Nephron progenitor cell (in vitro differentiated cells): ENCODE data around the gene USP49.

Experiments
- DNase-seq: peaks from one replicate; pipeline ENCODE4 v3.0.0; 2021
- H3K27ac Mint-ChIP-seq: 2 replicates; pipeline ENCODE4 v1.8.0; 2021; ENCODE audit warnings: mild to moderate bottlenecking, moderate library complexity, mixed read lengths
- H3K27me3 Mint-ChIP-seq: 2 replicates; pipeline ENCODE4 v1.8.0; 2021; ENCODE audit warnings: mild to moderate bottlenecking, low read depth, mixed read lengths; ENCODE audit not compliant: poor library complexity
- H3K36me3 Mint-ChIP-seq: 2 replicates; pipeline ENCODE4 v1.8.0; 2021; ENCODE audit warnings: low read depth, mixed read lengths
- H3K4me1 Mint-ChIP-seq: 2 replicates; pipeline ENCODE4 v1.8.0; 2021; ENCODE audit warnings: mixed read lengths
- H3K4me3 Mint-ChIP-seq: 2 replicates; pipeline ENCODE4 v1.8.0; 2021; ENCODE audit warnings: mild to moderate bottlenecking, moderate library complexity, mixed read lengths
- H3K9me3 Mint-ChIP-seq: 2 replicates; pipeline ENCODE4 v1.8.0; 2021; ENCODE audit warnings: mild to moderate bottlenecking, moderate library complexity, mixed read lengths
- TF ChIP-seq, protein P1 (sequence below): fragments of 200-600 bp; sonication (generic); IDR thresholded peaks from 2 replicates; pipeline ENCODE4 v1.5.0; 2021; ENCODE audit warnings: antibody characterized with exemption

USP49 gene

GRCh38 chr6:41832263-41832662 lies 62.9 kb downstream of the USP49 start:
- H3K4me3 Mint-ChIP-seq: no peak overlapping the region
- no peaks in the 10 kb centered on the region for H3K4me1 Mint-ChIP-seq
- TF ChIP-seq, protein P1, sequence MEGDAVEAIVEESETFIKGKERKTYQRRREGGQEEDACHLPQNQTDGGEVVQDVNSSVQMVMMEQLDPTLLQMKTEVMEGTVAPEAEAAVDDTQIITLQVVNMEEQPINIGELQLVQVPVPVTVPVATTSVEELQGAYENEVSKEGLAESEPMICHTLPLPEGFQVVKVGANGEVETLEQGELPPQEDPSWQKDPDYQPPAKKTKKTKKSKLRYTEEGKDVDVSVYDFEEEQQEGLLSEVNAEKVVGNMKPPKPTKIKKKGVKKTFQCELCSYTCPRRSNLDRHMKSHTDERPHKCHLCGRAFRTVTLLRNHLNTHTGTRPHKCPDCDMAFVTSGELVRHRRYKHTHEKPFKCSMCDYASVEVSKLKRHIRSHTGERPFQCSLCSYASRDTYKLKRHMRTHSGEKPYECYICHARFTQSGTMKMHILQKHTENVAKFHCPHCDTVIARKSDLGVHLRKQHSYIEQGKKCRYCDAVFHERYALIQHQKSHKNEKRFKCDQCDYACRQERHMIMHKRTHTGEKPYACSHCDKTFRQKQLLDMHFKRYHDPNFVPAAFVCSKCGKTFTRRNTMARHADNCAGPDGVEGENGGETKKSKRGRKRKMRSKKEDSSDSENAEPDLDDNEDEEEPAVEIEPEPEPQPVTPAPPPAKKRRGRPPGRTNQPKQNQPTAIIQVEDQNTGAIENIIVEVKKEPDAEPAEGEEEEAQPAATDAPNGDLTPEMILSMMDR: no peak
- peaks cover 39% of the 10 kb centered on the region for H3K36me3 Mint-ChIP-seq
- no peak for DNase-seq
- H3K27me3 Mint-ChIP-seq: no peaks in the 10 kb centered on the region
- H3K9me3 Mint-ChIP-seq: peaks cover 4% of the 10 kb centered on the region
- no peak overlapping the region for H3K27ac Mint-ChIP-seq

DNA sequence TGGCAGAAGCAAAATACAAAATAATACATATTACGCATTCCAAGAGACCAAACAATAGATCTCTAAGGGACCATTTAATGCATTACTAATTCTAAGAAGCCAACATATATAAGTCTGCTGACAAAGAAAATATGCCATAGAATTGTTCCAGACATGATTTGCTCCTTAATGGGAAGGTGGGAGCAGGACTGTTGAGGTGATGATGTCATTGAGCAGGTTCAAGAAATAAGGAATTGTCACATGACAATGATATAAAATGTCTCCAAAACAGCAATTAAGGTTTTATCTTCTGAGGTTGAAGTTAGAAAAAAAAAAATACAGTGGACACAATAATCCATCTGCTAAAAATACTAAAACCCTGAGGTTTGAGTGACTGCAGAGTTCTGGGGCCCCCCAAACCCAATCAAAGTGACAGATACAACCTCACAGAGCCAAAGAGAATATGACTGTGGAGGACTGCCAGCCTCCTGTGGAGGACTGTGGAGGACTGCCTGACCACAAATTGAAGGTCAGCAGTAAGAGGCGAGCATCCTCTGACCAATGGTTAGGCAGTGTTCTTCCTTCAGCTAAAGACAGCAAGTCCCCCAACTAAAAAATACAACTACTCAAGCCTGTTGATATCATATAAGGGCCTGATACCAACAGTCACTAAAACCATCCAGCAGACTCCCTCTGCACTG lies 68.7 kb downstream of the USP49 start:
- TF ChIP-seq, protein P1: no peak
- H3K27me3 Mint-ChIP-seq: no peaks in the 10 kb centered on the region
- DNase-seq: no peak
- H3K9me3 Mint-ChIP-seq: no peaks in the 10 kb centered on the region
- H3K4me1 Mint-ChIP-seq: peaks cover 15% of the 10 kb centered on the region
- H3K36me3 Mint-ChIP-seq: peaks cover 11% of the 10 kb centered on the region
- no peak overlapping the region for H3K4me3 Mint-ChIP-seq
- no peak overlapping the region for H3K27ac Mint-ChIP-seq

GRCh38 chr6:41824571-41825569 lies 70.3 kb downstream of the USP49 start:
- TF ChIP-seq, protein P1: no peak
- no peak overlapping the region for H3K4me3 Mint-ChIP-seq
- no peaks in the 10 kb centered on the region for H3K9me3 Mint-ChIP-seq
- H3K27me3 Mint-ChIP-seq: no peaks in the 10 kb centered on the region
- peaks cover 15% of the 10 kb centered on the region for H3K36me3 Mint-ChIP-seq
- peaks cover 15% of the 10 kb centered on the region for H3K4me1 Mint-ChIP-seq
- H3K27ac Mint-ChIP-seq: no peak overlapping the region
- no peak for DNase-seq

DNA sequence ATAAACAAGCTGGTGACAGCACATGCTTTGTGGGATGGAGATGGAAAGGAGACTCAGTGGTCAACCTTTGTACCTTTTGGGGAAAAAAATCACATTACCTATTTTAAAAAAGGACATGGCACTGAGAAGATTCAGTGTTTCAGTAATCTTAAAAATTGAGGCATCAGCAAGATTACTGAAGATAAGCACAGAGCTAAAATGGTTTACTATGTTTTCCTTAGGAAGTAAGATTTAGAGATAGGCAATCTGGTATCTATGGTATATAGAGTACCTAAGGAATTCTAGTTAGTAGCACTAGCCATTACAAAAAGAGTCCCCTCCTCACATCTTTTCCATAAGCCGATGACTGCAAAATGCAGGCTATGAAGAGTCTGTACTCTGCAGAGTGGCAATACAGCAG lies 72.0 kb downstream of the USP49 start:
- TF ChIP-seq, protein P1: no peak
- Mint-ChIP-seq H3K9me3 (no peaks in the 10 kb centered on the region), H3K36me3 (peaks cover 15% of the 10 kb centered on the region), H3K4me3 (no peak overlapping the region), H3K27ac (no peak overlapping the region), H3K27me3 (no peaks in the 10 kb centered on the region), H3K4me1 (peaks cover 15% of the 10 kb centered on the region)
- no peak for DNase-seq

DNA sequence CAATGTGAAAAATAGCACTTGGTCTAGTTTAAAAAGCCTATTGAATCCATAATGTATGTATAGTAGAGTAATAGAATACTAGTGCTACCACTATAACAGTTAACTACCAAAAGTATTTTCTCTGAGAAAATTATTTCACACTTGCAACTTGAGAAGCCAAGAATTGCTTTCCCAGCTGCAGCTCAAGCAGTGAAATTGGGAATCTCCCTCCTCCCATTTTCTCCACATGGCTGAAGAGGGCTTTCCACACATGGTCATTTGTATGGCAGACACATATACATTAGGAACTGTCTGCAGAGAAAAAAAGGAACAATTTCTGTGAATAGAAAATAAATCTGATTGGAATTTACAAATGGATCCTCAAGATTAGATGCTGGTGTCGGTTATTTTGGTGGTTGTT lies 73.2 kb downstream of the USP49 start:
- H3K9me3 Mint-ChIP-seq: no peaks in the 10 kb centered on the region
- no peaks in the 10 kb centered on the region for H3K27me3 Mint-ChIP-seq
- no peak for DNase-seq

More for the DNA sequence above, 73.2 kb downstream of the USP49 start:
- H3K36me3 Mint-ChIP-seq: peaks cover 15% of the 10 kb centered on the region
- TF ChIP-seq, protein P1: no peak
- peaks cover 15% of the 10 kb centered on the region for H3K4me1 Mint-ChIP-seq
- no peak overlapping the region for H3K4me3 Mint-ChIP-seq
- H3K27ac Mint-ChIP-seq: peak overlapping the region; percentile 95
